ENCODE results near the gene PCDHB7.
"Not testable (repeated sequence)": the region's sequence is repeated elsewhere in the genome, so short reads cannot be mapped to it uniquely, and the experiment has no call there.

PCDHB7 gene

GRCh38 chr5:141223112-141223783, 50.8 kb downstream of the PCDHB7 start, which contains the start of gene PCDHB14:
Gene PCDHB14, plus strand, starts transcription at chr5:141223343. Its CDS starts 163 bp downstream, at chr5:141223506.
- no peak within 1 kb of the TSS for H3K4me3 ChIP-seq (ENCODE audit: low read depth, low read length)

DNA sequence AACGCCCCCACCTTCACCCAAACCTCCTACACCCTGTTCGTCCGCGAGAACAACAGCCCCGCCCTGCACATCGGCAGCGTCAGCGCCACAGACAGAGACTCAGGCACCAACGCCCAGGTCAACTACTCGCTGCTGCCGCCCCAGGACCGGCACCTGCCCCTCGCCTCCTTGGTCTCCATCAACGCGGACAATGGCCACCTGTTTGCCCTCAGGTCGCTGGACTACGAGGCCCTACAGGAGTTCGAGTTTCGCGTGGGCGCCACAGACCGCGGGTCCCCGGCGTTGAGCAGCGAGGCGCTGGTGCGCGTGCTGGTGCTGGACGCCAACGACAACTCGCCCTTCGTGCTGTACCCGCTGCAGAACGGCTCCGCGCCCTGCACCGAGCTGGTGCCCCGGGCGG, 52.4 kb downstream of the PCDHB7 start:
- not testable (repeated sequence) for H3K4me3 ChIP-seq (ENCODE audit: low read depth, low read length)

DNA sequence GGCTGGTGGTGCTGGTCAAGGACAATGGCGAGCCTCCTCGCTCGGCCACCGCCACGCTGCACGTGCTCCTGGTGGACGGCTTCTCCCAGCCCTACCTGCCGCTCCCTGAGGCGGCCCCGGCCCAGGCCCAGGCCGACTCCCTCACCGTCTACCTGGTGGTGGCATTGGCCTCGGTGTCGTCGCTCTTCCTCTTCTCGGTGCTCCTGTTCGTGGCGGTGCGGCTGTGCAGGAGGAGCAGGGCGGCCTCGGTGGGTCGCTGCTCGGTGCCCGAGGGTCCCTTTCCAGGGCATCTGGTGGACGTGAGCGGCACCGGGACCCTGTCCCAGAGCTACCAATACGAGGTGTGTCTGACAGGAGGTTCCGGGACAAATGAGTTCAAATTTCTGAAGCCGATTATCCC, 53.0 kb downstream of the PCDHB7 start:
- not testable (repeated sequence) for H3K4me3 ChIP-seq (ENCODE audit: low read depth, low read length)

Measured in iPS-11a (cell line).